Aorta (tissue), 5 donors: ENCODE data around the gene RAB1B. TPM values are rescaled to one million over a fixed set of nuclear protein-coding genes. Genes with fewer than 3 reads are reported as not detected.

Experiments
- ATAC-seq: fragments of 200-7000 bp; cut with Tn5 transposase; one replicate; pipeline ENCODE4 v1.9.1; 2022; ENCODE audit warnings: moderate library complexity; ENCODE audit not compliant: low FRiP score
- DNase-seq, 2 donors: peaks; one replicate each; pipeline ENCODE4 v3.0.0-alpha.2; 2020
- H3K27ac ChIP-seq, 2 donors: one replicate each; pipeline ENCODE4 v1.5.1; 2013; ENCODE audit warnings: low read length in 2 of 2, mild to moderate bottlenecking in 2 of 2, moderate library complexity in 2 of 2, control low read depth in 1 of 2, inconsistent platforms in 1 of 2, low read depth in 1 of 2
- H3K27me3 ChIP-seq, 2 donors: one replicate each; pipeline ENCODE4 v1.6.1; 2013; ENCODE audit warnings: control low read depth in 1 of 2, low read length in 1 of 2, mild to moderate bottlenecking in 1 of 2, moderate library complexity in 1 of 2; ENCODE audit not compliant: insufficient read depth in 2 of 2, control insufficient read depth in 1 of 2
- H3K36me3 ChIP-seq, 2 donors: one replicate each; pipeline ENCODE4 v1.6.1; 2013; ENCODE audit warnings: control low read depth in 1 of 2, low read length in 1 of 2, mild to moderate bottlenecking in 1 of 2; ENCODE audit not compliant: insufficient read depth in 2 of 2, control insufficient read depth in 1 of 2
- H3K4me1 ChIP-seq, 2 donors: one replicate each; pipeline ENCODE4 v1.6.1; 2013; ENCODE audit warnings: low read length in 2 of 2, control low read depth in 1 of 2, mild to moderate bottlenecking in 1 of 2, moderate library complexity in 1 of 2; ENCODE audit not compliant: insufficient read depth in 2 of 2, control insufficient read depth in 1 of 2
- H3K4me3 ChIP-seq, 2 donors: one replicate each; pipeline ENCODE4 v1.5.1; 2013; ENCODE audit warnings: low read length in 2 of 2, control low read depth in 1 of 2, mild to moderate bottlenecking in 1 of 2
- H3K9me3 ChIP-seq: one replicate; pipeline ENCODE4 v1.6.1; 2013; ENCODE audit warnings: mild to moderate bottlenecking, low read length; ENCODE audit not compliant: control insufficient read depth
- WGBS, 2 donors: extraction: QIAGEN DNeasy Blood & Tissue Kit; methylation state at CpG; one replicate each; pipeline ENCODE4 v1.1.7; 2013; 5-methylcytosine and 5-hydroxymethylcytosine counted together
- intact Hi-C, 2 donors: fragments of 100-400 bp; cut with DNase I; formaldehyde crosslinking; loops; one replicate each; pipeline versions ENCODE4 v1.14.2 to v1.15.0; 2022
- polyA plus RNA-seq, 2 donors: library from polyadenylated mRNA; stranded (reverse); fragments of 200-250 nt; gene quantifications; one replicate each; pipeline ENCODE4 v1.2.3, GENCODE V29; 2013
- total RNA-seq, 2 donors: library from RNA; stranded (reverse); fragmentation: NEBNext Ultra II Directional; extraction: Animal tissue kit (Norgen Biotek cat#: 25700); gene quantifications; one replicate each; pipeline ENCODE4 v1.2.1, GENCODE V29; 2021
- donor health status: healthy with polysubstance abuse.
- donor health status: Bipolar disorder and iron deficiency.
- donor health status: DM: no; HTN: no; CAD: no.
- donor health status: DM: no; HTN: no; CAD: no.
- donor health status: DM: yes; HTN: yes; CAD: no.

The RAB1B gene
- total and polyA plus RNA-seq, 4 donors, result 102 to 130 (median 118) TPM

DNA sequence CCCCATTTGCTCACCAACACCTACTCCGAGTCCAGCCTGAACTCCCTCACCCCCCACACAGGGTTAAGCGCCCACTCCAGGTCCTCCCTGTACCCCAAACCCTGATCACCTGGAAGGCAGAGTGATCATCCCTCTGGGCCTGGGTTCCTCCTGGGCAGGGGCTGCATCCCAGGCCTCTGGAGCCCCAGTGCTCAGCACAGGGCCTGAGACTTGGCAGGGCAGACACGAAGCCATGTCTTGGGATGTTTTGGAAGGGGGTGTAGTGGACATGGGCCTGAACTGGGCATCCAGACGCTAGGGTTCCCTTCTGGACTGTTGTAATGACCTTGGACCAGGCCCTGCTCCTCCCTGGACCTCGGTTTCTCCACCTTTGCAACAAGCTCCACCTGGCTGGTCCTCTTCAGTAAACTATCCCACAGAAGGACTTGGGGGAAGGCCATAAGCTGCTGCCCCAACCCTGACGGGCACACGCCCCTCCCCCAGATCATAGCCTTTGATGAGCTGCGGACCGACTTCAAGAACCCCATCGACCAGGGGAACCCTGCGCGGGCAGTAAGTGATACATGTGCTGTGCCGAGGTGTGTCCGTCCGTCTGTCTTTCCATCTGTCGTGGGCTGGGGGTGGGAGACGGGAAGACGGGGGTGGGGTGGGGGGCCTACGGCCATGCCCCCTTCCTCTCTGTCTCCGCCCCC lies 13.5 kb downstream of the RAB1B start:
- no peaks in the 10 kb centered on the region for H3K4me1 ChIP-seq
- no peaks in the 10 kb centered on the region for H3K27me3 ChIP-seq
- H3K4me3 ChIP-seq, result no peak overlapping the region
- intact Hi-C loops, result loop anchor here in 1 of 2 donors (2.0 kb wide), 1 partner anchor 59 kb away; no protein-coding TSS in a partner anchor
- no peaks in the 10 kb centered on the region for H3K9me3 ChIP-seq
- 26 to 28% methylated on average over 20 of the region's 20 CpGs for WGBS, 2 donors
- ATAC-seq, result no peak
- no peaks in the 10 kb centered on the region for H3K36me3 ChIP-seq
- no peak for DNase-seq
- H3K27ac ChIP-seq, result no peak overlapping the region

GRCh38 chr11:66282468-66283455 lies 14.3 kb downstream of the RAB1B start:
- Histone ChIP-seq H3K27ac (no peak overlapping the region), H3K36me3 (no peaks in the 10 kb centered on the region), H3K27me3 (no peaks in the 10 kb centered on the region), H3K4me3 (no peak overlapping the region), H3K9me3 (no peaks in the 10 kb centered on the region), H3K4me1 (no peaks in the 10 kb centered on the region)
- intact Hi-C loops, result loop anchor here in 1 of 2 donors (2.0 kb wide), 1 partner anchor 60 kb away; no protein-coding TSS in a partner anchor
- DNase-seq (peak; percentile 99 to 100), ATAC-seq (peak; percentile 93)
- 13 to 14% methylated on average over 35 of the region's 35 CpGs for WGBS, 2 donors

- Histone ChIP-seq H3K4me3 (no peak overlapping the region), H3K4me1 (no peaks in the 10 kb centered on the region), H3K36me3 (no peaks in the 10 kb centered on the region), H3K27me3 (no peaks in the 10 kb centered on the region), H3K9me3 (no peaks in the 10 kb centered on the region), H3K27ac (no peak overlapping the region)
- ATAC-seq, result no peak
- no peak for DNase-seq
- intact Hi-C loops, result loop anchor here (2.0 kb wide), 1 partner anchor 61 kb away; no protein-coding TSS in a partner anchor
- 59 to 71% methylated on average over 10 to 14 of the region's 14 CpGs for WGBS, 2 donors
Observed at GRCh38 chr11:66283461-66284105, 15.1 kb downstream of the RAB1B start.

DNA sequence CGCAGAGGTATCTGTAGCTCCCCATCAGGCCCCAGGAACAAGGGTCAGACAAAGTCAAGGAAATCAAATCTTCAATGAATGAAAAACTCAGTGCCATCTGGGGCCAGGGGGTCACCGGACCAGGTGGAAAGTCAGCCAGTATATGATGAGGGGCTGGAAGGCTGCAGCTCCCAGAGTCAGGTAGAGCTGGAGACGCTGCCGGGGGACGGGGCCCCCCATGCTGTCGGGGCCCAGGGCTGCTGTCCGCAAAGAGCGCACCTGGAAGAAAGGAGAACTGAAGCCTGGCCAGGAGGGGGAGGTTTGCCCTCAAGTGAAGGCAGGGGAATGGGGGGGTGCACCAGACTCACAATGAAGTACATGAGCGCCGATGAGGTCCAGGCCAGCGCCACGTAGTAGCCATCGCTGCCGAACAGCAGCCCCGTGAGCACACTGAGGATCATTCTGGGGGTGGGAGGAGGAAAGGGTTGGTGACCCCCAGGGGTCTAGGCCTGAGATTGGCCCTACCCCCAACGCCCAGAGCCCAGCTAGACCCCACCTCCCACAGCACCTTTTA lies 16.2 kb downstream of the RAB1B start:
- ATAC-seq (no peak), DNase-seq (no peak)
- Histone ChIP-seq H3K36me3 (no peaks in the 10 kb centered on the region), H3K27ac (no peak overlapping the region), H3K4me3 (no peak overlapping the region), H3K9me3 (no peaks in the 10 kb centered on the region), H3K27me3 (no peaks in the 10 kb centered on the region), H3K4me1 (no peaks in the 10 kb centered on the region)
- intact Hi-C loops, result loop anchor here in 1 of 2 donors (2.0 kb wide), 1 partner anchor 62 kb away; no protein-coding TSS in a partner anchor
- 88 to 92% methylated on average over 16 of the region's 16 CpGs for WGBS, 2 donors

DNA sequence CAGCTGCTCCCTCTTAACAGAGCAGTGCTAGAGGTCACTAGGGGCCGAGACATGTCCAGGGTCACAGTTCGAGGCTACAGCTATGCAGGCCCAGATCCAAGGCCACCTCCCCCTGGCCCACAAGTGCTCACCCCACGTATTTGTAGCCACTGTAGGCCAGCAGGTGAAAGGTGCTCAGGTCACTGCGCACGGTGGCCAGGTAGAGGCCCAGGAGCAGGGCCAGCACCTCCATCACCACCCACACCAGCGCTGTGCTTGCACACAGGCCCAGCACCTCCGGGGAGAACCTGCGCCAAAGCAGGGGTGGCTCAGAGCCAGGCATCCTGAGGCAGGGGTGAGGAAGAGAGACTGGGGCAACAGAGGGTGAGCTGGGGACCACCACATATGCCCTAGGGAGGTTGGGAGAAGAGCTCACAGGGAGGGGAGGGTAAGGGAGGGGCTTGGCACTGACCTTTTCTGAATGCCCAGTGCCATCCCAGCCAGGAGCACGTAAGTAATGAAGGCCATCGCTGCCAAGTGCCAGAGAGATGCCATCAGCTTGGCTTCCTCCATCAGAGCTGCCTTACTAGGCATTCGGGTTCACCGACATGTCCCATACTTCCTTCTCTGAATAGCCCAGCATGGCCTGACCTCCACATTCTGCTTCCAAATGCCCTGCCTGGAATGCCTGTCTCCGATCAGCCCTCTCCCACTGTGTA lies 17.0 kb downstream of the RAB1B start:
- Histone ChIP-seq H3K4me3 (no peak overlapping the region), H3K4me1 (no peaks in the 10 kb centered on the region), H3K36me3 (no peaks in the 10 kb centered on the region), H3K27ac (no peak overlapping the region), H3K9me3 (no peaks in the 10 kb centered on the region), H3K27me3 (no peaks in the 10 kb centered on the region)
- WGBS, 2 donors, result 73 to 78% methylated on average over 13 of the region's 13 CpGs
- intact Hi-C loops, result loop anchor here in 1 of 2 donors (2.0 kb wide), 1 partner anchor 63 kb away; no protein-coding TSS in a partner anchor
- no peak for ATAC-seq
- DNase-seq, result no peak

DNA sequence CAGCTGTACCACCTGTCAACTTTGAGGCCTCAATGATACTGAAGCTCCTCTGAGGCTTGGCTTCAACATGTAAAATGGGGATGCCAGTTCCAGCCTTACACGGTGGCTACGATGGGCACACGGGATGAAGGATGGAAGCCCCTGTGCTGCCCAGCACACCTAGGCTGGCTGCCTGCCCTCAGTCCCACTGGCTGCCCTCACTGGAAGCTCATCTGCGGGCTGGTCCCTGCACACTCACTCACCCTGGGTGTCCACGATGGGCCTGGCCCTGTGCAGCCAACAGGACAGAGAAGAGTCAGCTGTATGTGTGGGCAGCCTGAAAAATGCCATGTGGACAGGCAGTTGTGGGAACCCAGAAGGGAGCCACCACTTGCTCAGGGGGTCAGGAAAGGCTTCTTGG lies 18.3 kb downstream of the RAB1B start:
- H3K4me1 ChIP-seq, result no peaks in the 10 kb centered on the region

GRCh38 chr11:66287211-66287888 lies 18.9 kb downstream of the RAB1B start:
- Histone ChIP-seq H3K4me1 (no peaks in the 10 kb centered on the region), H3K36me3 (no peaks in the 10 kb centered on the region), H3K4me3 (no peak overlapping the region), H3K9me3 (no peaks in the 10 kb centered on the region), H3K27me3 (no peaks in the 10 kb centered on the region), H3K27ac (no peak overlapping the region)
- no peak for DNase-seq
- ATAC-seq, result no peak
- intact Hi-C loops, result no loop called here
- WGBS, 2 donors, result 72 to 79% methylated on average over 10 of the region's 10 CpGs

More for the DNA sequence above, 18.3 kb downstream of the RAB1B start:
- DNase-seq (no peak), ATAC-seq (no peak)
- no peaks in the 10 kb centered on the region for H3K9me3 ChIP-seq
- no peaks in the 10 kb centered on the region for H3K36me3 ChIP-seq
- WGBS, 2 donors, result 73 to 75% methylated on average over 5 of the region's 5 CpGs
- no peak overlapping the region for H3K4me3 ChIP-seq
- no peak overlapping the region for H3K27ac ChIP-seq
- H3K27me3 ChIP-seq, result no peaks in the 10 kb centered on the region
- intact Hi-C loops, result no loop called here
